CD8-positive, alpha-beta memory T cell (primary cell): ENCODE results near the gene CCN2. TPM values are rescaled to one million over a fixed set of nuclear protein-coding genes. Genes with fewer than 3 reads are reported as not detected.
A peak's percentile ranks its signal among the peaks of the same experiment; 100 is the strongest.

Source experiments
- CTCF ChIA-PET: fragments of 350-600 bp; sonication (Branson Sonifier 250); formaldehyde crosslinking; loops from one replicate; lab custom pipeline; 2021; ENCODE audit warnings: antibody characterized with exemption; lab: Charles Lee
- POLR2A ChIA-PET: fragments of 350-600 bp; sonication (Branson Sonifier 250); formaldehyde crosslinking; loops from one replicate; lab custom pipeline; 2021; ENCODE audit warnings: antibody characterized with exemption; lab: Charles Lee
- DNase-seq, 5 donors: peaks; one replicate each; pipeline versions ENCODE4 v3.0.0 to v3.0.0-alpha.2; 2020 to 2022; ENCODE audit warnings: mixed read lengths in 1 of 5
- H3K27ac ChIP-seq: one replicate; pipeline ENCODE4 v1.7.0; 2013; ENCODE audit warnings: low read depth, mild to moderate bottlenecking, low read length, moderate library complexity
- H3K27me3 ChIP-seq: 2 replicates; pipeline ENCODE4 v1.7.0; 2013; ENCODE audit warnings: low read length, mild to moderate bottlenecking; ENCODE audit not compliant: insufficient read depth, poor library complexity, severe bottlenecking
- H3K36me3 ChIP-seq: 2 replicates; pipeline ENCODE4 v1.7.0; 2013; ENCODE audit warnings: mild to moderate bottlenecking, low read length, moderate library complexity; ENCODE audit not compliant: insufficient read depth
- H3K4me1 ChIP-seq: 2 replicates; pipeline ENCODE4 v1.7.0; 2013; ENCODE audit warnings: mild to moderate bottlenecking, low read length, moderate library complexity; ENCODE audit not compliant: insufficient read depth
- H3K4me3 ChIP-seq: 2 replicates; pipeline ENCODE4 v1.7.0; 2013; ENCODE audit warnings: mild to moderate bottlenecking, low read length
- H3K9me3 ChIP-seq: 2 replicates; pipeline ENCODE4 v1.7.0; 2013; ENCODE audit warnings: mild to moderate bottlenecking, low read length
- H3K27ac Mint-ChIP-seq, 8 donors: one replicate each; pipeline ENCODE4 v1.8.0; 2020 to 2021; ENCODE audit warnings: mixed read lengths in 8 of 8, mild to moderate bottlenecking in 6 of 8, inconsistent platforms in 3 of 8, moderate library complexity in 3 of 8
- H3K27me3 Mint-ChIP-seq, 2 donors: one replicate each; pipeline ENCODE4 v1.8.0; 2020 to 2021; ENCODE audit warnings: mixed read lengths in 2 of 2, mild to moderate bottlenecking in 1 of 2, moderate library complexity in 1 of 2
- H3K36me3 Mint-ChIP-seq, 3 donors: one replicate each; pipeline ENCODE4 v1.8.0; 2020 to 2021; ENCODE audit warnings: mixed read lengths in 3 of 3, inconsistent platforms in 1 of 3, mild to moderate bottlenecking in 1 of 3
- H3K4me1 Mint-ChIP-seq, 3 donors: one replicate each; pipeline ENCODE4 v1.8.0; 2020 to 2021; ENCODE audit warnings: mixed read lengths in 3 of 3, inconsistent platforms in 1 of 3, mild to moderate bottlenecking in 1 of 3
- H3K4me3 Mint-ChIP-seq, 7 donors: one replicate each; pipeline ENCODE4 v1.8.0; 2020 to 2021; ENCODE audit warnings: mixed read lengths in 7 of 7, mild to moderate bottlenecking in 6 of 7, moderate library complexity in 4 of 7, inconsistent platforms in 2 of 7
- H3K9me3 Mint-ChIP-seq, 5 donors: one replicate each; pipeline ENCODE4 v1.8.0; 2020 to 2022; ENCODE audit warnings: mixed read lengths in 5 of 5, mild to moderate bottlenecking in 3 of 5, moderate library complexity in 2 of 5, inconsistent platforms in 1 of 5
- polyA plus RNA-seq: library from polyadenylated mRNA; unstranded; fragments of 300-500 nt; fragmentation: Illumina TruSeq; gene quantifications from one replicate; pipeline ENCODE4 v1.2.3, GENCODE V29; 2021
- total RNA-seq, 2 experiments: library from RNA; stranded (reverse); gene quantifications; one replicate each; pipeline ENCODE4 v1.2.3, GENCODE V29; 2021

The CCN2 gene
- total and polyA plus RNA-seq, 3 experiments from 2014 or later, result not detected

GRCh38 chr6:131946404-131946991 lies 4.7 kb downstream of the CCN2 start:
- Mint-ChIP-seq H3K4me1 (peaks cover 8 to 17% (median 14%) of the 10 kb centered on the region in 3 donors), H3K27ac (no peak overlapping the region), H3K4me3 (no peak overlapping the region), H3K36me3 (no peaks in the 10 kb centered on the region), H3K9me3 (peaks cover 0 to 3% (median 0%) of the 10 kb centered on the region in 5 donors), H3K27me3 (peaks cover 26 to 50% of the 10 kb centered on the region in 2 donors)
- Histone ChIP-seq H3K9me3 (no peaks in the 10 kb centered on the region), H3K27me3 (peaks cover 16% of the 10 kb centered on the region), H3K27ac (no peak overlapping the region), H3K36me3 (no peaks in the 10 kb centered on the region), H3K4me3 (no peak overlapping the region), H3K4me1 (no peaks in the 10 kb centered on the region)
- POLR2A ChIA-PET, result no interaction called here
- CTCF ChIA-PET, result no interaction called here
- DNase-seq, result no peak

GRCh38 chr6:131945971-131946370 lies 5.2 kb downstream of the CCN2 start:
- no peaks in the 10 kb centered on the region for H3K36me3 Mint-ChIP-seq
- POLR2A ChIA-PET, result no interaction called here
- H3K4me1 ChIP-seq, result no peaks in the 10 kb centered on the region
- H3K36me3 ChIP-seq, result no peaks in the 10 kb centered on the region
- peaks cover 0 to 3% (median 0%) of the 10 kb centered on the region in 5 donors for H3K9me3 Mint-ChIP-seq
- no peak overlapping the region for H3K27ac Mint-ChIP-seq
- H3K4me3 ChIP-seq, result no peak overlapping the region
- peaks cover 6 to 14% (median 14%) of the 10 kb centered on the region in 3 donors for H3K4me1 Mint-ChIP-seq
- H3K27me3 Mint-ChIP-seq, result peaks cover 24 to 47% of the 10 kb centered on the region in 2 donors
- H3K4me3 Mint-ChIP-seq, result no peak overlapping the region
- CTCF ChIA-PET, result no interaction called here
- H3K27me3 ChIP-seq, result peaks cover 16% of the 10 kb centered on the region
- no peaks in the 10 kb centered on the region for H3K9me3 ChIP-seq
- H3K27ac ChIP-seq, result no peak overlapping the region
- DNase-seq, result no peak

- Histone ChIP-seq H3K27me3 (no peaks in the 10 kb centered on the region), H3K36me3 (no peaks in the 10 kb centered on the region), H3K4me3 (no peak overlapping the region), H3K9me3 (no peaks in the 10 kb centered on the region), H3K4me1 (no peaks in the 10 kb centered on the region), H3K27ac (no peak overlapping the region)
- Mint-ChIP-seq H3K27me3 (peaks cover 5 to 12% of the 10 kb centered on the region in 2 donors), H3K4me1 (no peaks in the 10 kb centered on the region), H3K36me3 (no peaks in the 10 kb centered on the region), H3K9me3 (no peaks in the 10 kb centered on the region), H3K27ac (no peak overlapping the region), H3K4me3 (no peak overlapping the region)
- ChIA-PET CTCF (no interaction called here), POLR2A (no interaction called here)
- no peak for DNase-seq
These were observed 13.2 kb downstream of the CCN2 start for GRCh38 chr6:131937703-131938631.

DNA sequence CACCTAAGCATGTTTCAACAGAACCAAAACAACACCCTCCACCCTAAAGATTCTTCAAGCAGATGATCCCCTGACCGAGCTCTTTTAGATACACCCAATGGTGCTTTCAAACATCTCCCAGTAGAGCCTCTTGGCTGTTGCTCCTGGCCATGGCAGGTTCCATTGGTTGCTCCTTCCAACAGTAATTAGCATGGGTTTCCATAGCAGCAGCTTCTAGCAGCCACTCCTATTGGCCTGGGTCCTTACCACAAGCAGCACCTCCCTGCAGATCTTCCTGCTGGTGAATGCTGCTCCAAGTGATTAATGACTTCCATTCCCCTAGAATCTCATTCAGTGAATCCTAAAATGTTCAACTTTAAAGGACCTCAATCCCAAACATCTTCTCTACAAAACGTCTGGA lies 13.9 kb downstream of the CCN2 start:
- no peak for DNase-seq
- Mint-ChIP-seq H3K27me3 (peaks cover 8 to 12% of the 10 kb centered on the region in 2 donors), H3K9me3 (no peaks in the 10 kb centered on the region), H3K4me1 (no peaks in the 10 kb centered on the region), H3K4me3 (no peak overlapping the region), H3K27ac (no peak overlapping the region), H3K36me3 (no peaks in the 10 kb centered on the region)
- no peak overlapping the region for H3K27ac ChIP-seq
- no peaks in the 10 kb centered on the region for H3K9me3 ChIP-seq
- ChIA-PET CTCF (interaction anchor here (0.6 kb wide), 1 partner anchor 290 kb away, joined by 3 read pairs; no protein-coding TSS in a partner anchor), POLR2A (no interaction called here)
- H3K4me1 ChIP-seq, result no peaks in the 10 kb centered on the region
- H3K27me3 ChIP-seq, result no peaks in the 10 kb centered on the region
- H3K4me3 ChIP-seq, result no peak overlapping the region
- H3K36me3 ChIP-seq, result no peaks in the 10 kb centered on the region

GRCh38 chr6:131936156-131936555 lies 15.0 kb downstream of the CCN2 start:
- no peak for DNase-seq
- Histone ChIP-seq H3K4me3 (no peak overlapping the region), H3K27ac (no peak overlapping the region), H3K9me3 (no peaks in the 10 kb centered on the region), H3K36me3 (no peaks in the 10 kb centered on the region), H3K27me3 (no peaks in the 10 kb centered on the region), H3K4me1 (no peaks in the 10 kb centered on the region)
- ChIA-PET POLR2A (no interaction called here), CTCF (no interaction called here)
- no peaks in the 10 kb centered on the region for H3K9me3 Mint-ChIP-seq
- H3K4me3 Mint-ChIP-seq, result no peak overlapping the region
- no peaks in the 10 kb centered on the region for H3K4me1 Mint-ChIP-seq
- H3K27me3 Mint-ChIP-seq, result peaks cover 12 to 13% of the 10 kb centered on the region in 2 donors
- no peaks in the 10 kb centered on the region for H3K36me3 Mint-ChIP-seq
- no peak overlapping the region for H3K27ac Mint-ChIP-seq

GRCh38 chr6:131931063-131931750 lies 20.0 kb downstream of the CCN2 start:
- Histone ChIP-seq H3K27me3 (no peaks in the 10 kb centered on the region), H3K36me3 (no peaks in the 10 kb centered on the region), H3K4me3 (no peak overlapping the region), H3K4me1 (no peaks in the 10 kb centered on the region), H3K27ac (no peak overlapping the region), H3K9me3 (no peaks in the 10 kb centered on the region)
- DNase-seq, result no peak
- Mint-ChIP-seq H3K4me1 (no peaks in the 10 kb centered on the region), H3K27me3 (peaks cover 9 to 22% of the 10 kb centered on the region in 2 donors), H3K36me3 (no peaks in the 10 kb centered on the region), H3K9me3 (no peaks in the 10 kb centered on the region), H3K4me3 (no peak overlapping the region), H3K27ac (peak overlapping the region in 1 of 8 donors; percentile 19)
- ChIA-PET POLR2A (no interaction called here), CTCF (interaction anchor here (1.0 to 2.6 kb wide), 2 partner anchors 16 to 21 kb away, joined by 3 to 8 read pairs; no protein-coding TSS in a partner anchor)

DNA sequence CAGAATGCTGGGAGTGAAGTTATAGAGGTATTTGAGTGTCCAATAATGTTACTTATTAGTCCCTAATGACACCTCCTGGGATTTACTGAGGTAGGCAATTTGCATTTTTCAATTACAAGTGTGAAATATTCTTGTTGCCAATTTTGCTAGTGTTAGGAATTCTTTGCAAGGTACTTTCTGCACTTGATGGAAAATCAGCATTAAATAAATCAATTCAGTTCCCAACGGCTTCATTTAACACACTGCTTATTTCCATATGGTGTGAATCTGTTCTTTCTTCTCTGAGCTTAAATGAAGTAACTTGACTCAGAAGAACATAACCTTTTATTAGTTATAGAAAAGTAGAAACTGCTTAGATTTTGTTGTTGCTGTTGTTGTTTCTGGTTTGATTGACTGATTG lies 21.2 kb downstream of the CCN2 start:
- Mint-ChIP-seq H3K27ac (no peak overlapping the region), H3K4me1 (no peaks in the 10 kb centered on the region), H3K27me3 (peaks cover 2 to 19% of the 10 kb centered on the region in 2 donors), H3K4me3 (no peak overlapping the region), H3K36me3 (no peaks in the 10 kb centered on the region), H3K9me3 (peaks cover 0 to 2% (median 0%) of the 10 kb centered on the region in 5 donors)
- Histone ChIP-seq H3K4me1 (no peaks in the 10 kb centered on the region), H3K36me3 (no peaks in the 10 kb centered on the region), H3K4me3 (no peak overlapping the region), H3K27me3 (no peaks in the 10 kb centered on the region), H3K27ac (no peak overlapping the region), H3K9me3 (no peaks in the 10 kb centered on the region)
- ChIA-PET POLR2A (no interaction called here), CTCF (interaction anchor here (1.0 kb wide), 1 partner anchor 20 kb away, joined by 3 read pairs; no protein-coding TSS in a partner anchor)
- DNase-seq, result no peak
